ENCODE measurements around the gene PLEKHS1.
"Not testable (repeated sequence)": the region's sequence is repeated elsewhere in the genome, so short reads cannot be mapped to it uniquely, and the experiment has no call there.

The PLEKHS1 gene

DNA sequence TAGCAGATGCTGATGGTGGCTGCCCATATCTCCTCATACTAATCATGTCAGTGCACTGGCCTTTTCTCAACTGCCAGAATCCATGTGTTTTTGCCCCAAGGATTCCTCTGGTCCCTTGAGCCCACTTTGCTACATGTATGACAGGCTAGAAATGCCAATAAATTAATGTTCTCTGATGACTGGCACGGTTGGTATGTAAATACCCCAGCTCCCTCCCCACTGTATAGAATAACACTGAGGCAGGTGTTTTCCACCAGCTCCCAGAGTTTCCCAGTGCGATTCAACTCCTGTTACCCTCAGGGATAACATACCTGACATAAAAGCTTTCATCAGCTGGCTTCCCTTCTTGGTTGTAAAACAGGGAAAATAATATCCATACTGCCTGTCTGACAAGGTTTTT lies 9.0 kb upstream of the PLEKHS1 start:
- DNase-seq (ENCODE audit: low spot score), result no peak

DNA sequence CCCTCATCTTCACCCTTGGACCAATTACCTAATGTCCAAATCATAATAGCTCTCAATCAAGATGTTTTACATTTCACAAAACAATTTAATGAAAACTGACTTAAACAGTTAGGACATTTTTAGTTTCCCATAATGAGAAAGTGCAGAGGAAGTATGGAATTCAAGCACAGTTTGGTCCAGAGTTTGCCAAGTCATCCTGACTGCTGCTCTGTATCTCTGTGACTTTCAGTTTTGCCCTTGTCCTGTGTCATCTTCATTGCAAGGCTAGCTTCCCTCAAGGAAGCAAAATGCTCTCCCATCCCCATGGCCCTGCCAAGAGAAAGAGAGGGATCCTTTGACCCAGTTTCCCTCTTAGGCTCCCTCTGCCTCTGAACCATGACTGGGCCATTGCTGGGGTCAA lies 7.9 kb upstream of the PLEKHS1 start:
- no peak for DNase-seq (ENCODE audit: low spot score)

GRCh38 chr10:113745374-113745773 lies 6.1 kb upstream of the PLEKHS1 start:
- DNase-seq (ENCODE audit: low spot score), result no peak

- no peak for DNase-seq (ENCODE audit: low spot score)
Observed at GRCh38 chr10:113746217-113746957, 5.1 kb upstream of the PLEKHS1 start.

DNA sequence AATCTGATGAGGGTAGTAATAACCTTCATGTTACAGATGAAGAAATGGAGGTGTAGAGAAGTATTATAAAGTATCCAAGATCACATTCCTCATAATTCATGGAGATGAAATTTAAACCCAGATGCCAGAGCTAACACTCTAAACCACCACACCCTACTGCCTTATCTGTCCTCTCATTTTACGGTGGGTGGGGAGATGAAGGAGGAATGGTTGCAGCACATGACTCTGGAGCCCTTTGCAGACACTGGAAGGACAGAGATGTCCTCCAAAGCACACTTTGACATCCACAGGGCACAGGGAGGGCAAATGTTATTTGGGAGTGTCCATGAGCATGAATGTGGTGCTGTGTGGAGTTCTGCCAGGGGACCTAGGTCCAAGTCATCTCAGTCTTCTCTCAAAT lies 1.1 kb downstream of the PLEKHS1 start:
- no peak for DNase-seq (ENCODE audit: low spot score)

DNA sequence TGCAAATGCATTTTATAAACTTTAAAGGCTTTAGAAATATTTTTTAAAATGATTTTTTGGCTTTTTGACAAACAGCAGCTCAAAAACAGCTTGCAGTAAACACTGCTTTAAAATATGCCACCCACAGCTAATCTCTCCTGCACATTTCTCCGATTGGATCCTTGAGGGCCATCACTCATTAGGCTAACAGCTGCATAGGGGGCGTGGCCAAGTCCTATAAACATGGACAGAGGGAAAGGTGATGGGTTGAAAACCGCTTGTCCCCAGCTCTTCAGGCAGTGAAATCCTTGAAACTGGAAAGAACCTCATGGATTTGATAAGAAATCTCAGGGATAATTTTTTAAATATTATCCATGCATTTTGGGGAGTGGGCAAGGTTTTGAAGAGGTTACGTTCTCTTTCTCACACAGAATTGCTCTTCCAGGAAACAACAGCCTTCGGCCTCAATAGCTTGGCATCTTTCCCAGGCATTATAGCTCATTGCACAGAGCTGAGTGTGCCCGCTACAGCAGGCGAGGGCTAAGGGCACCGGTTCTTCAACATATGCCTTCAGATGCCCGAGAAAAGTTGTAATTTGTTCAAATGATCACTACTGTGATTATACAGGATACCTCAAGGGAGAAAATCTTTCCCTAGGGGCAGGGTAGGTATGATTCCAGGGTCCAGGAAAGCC lies 1.7 kb downstream of the PLEKHS1 start:
- DNase-seq (ENCODE audit: low spot score), result no peak

- no peak for DNase-seq (ENCODE audit: low spot score)
Observed at GRCh38 chr10:113754125-113754524, 2.6 kb downstream of the PLEKHS1 start.

DNA sequence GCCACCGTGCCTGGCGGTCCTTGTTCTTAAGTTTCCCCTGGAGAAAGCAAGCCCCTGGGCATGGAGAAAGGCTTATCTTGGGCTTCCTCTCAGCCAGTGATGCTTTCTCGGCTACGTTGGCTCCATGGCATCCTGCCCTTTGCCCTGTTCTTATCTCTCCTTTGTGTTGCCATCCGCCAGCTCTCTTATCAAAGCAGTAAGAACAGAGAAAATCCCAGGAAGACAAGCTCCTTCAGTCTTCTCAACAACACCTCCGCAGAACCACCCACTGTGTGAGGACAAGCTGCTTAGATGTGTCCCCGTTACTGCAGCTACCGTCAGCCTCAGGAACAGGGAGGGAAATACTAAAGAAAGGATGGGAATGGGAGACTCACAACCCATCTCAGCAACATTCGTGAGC lies 3.3 kb downstream of the PLEKHS1 start:
- DNase-seq (ENCODE audit: low spot score), result no peak

- no peak for DNase-seq (ENCODE audit: low spot score)
Observed at GRCh38 chr10:113756940-113757543, 5.6 kb downstream of the PLEKHS1 start.

DNA sequence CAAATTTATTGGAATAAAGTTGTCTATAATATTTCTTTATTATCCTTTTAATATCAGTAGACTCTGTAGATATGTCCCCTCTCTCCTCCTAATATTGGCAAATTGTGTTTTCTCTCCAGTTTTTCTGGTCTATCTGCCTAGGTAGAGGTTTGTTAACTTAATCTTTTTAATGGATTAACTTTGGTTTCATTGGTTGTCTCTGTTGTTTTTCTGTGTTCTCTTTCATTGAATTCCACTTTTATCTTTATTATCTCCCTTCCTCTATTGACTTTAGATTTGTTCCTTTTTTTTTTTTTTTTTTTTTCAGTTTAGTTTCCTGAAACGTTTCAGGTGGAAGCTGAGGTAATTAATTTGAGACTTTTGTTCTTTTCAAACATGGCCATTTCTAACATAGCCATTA lies 10.6 kb downstream of the PLEKHS1 start:
- no peak for DNase-seq (ENCODE audit: low spot score)

- no peak for DNase-seq (ENCODE audit: low spot score)
Observed at GRCh38 chr10:113764582-113764981, 13.1 kb downstream of the PLEKHS1 start.

DNA sequence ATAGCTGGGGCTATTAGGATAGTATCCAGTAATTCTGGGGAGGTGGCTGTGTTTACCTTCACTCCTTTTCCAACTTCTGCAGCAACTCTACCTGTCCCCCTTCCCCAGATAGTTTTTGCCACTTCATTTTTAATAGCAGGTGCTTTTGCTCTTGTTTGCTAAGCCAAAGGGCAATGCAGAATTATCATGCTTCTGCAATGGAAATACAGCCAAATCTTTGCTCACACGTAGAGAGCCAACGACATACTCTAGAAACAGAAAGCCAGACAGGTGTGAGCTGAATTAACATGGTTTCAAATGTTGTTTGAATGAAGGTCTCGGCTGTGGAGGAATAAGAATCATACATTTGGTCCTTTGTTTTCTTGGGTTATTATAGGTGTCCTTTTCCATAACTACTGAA lies 14.4 kb downstream of the PLEKHS1 start:
- DNase-seq (ENCODE audit: low spot score), result no peak

- no peak for DNase-seq (ENCODE audit: low spot score)
Observed at GRCh38 chr10:113767222-113767621, 15.7 kb downstream of the PLEKHS1 start.

- no peak for DNase-seq (ENCODE audit: low spot score)
Observed at GRCh38 chr10:113770346-113770745, 18.9 kb downstream of the PLEKHS1 start.

- not testable (repeated sequence) for DNase-seq (ENCODE audit: low spot score)
Observed at GRCh38 chr10:113771131-113771530, 19.6 kb downstream of the PLEKHS1 start.

DNA sequence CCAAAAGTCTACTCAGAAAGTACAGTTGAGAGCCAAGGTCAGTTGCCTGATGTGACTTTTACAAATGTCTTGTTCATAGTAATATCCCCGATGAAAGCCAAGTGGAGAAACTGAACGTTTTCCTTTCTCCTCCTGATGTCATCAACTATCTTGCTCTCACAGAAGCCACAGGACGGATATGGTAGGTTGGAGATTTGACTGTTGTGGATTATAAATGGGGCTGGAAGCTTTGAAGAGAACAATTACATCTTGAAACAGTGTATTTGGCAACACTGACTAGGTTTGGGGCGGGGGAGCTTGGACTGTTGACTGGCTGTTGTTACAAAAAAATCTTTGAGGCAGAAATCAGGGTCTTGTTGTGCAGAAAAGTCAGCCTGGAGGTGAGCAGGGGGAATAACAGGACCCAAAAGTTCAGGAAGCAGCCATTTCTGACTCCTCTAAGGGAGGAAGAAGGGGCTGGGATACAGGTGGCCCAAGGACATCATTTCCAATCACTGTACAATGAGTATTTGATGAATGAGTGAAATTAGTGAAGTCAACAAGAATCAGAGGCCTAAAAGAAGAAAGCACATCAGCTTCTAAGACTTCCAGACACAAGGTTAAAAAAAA lies 24.3 kb downstream of the PLEKHS1 start:
- DNase-seq (ENCODE audit: low spot score), result no peak

GRCh38 chr10:113776553-113776952 lies 25.1 kb downstream of the PLEKHS1 start:
- DNase-seq (ENCODE audit: low spot score), result no peak

DNA sequence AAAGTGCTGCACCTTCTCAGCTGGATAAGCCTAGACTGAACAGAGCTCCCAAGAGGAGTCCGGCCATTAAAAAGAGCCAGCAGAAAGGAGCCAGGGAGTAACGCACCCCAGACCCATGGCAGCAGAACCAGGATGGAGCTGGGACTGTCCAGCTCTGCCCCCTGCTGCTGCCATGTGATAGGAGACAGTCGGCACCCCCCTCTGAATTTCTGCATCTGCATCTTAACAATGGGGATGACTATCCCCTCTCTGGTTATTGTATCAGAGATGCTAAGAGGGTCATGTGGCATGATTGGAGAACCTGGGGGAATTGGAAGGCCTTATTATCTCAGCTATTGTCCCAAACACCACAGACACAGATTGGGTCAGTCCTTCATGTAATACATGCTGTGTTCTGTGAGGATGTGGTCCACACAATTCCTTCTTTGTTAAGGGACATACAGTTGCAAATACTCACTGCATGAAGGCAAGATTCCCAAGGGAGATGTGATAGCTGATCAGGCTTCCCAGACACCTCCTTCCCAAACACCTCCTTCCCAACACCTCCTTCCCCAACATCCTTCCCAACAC lies 29.3 kb downstream of the PLEKHS1 start:
- DNase-seq (ENCODE audit: low spot score), result no peak

GRCh38 chr10:113782367-113782766 lies 30.9 kb downstream of the PLEKHS1 start:
- DNase-seq (ENCODE audit: low spot score), result no peak

- DNase-seq (ENCODE audit: low spot score), result no peak
Observed at GRCh38 chr10:113782986-113783704, 31.7 kb downstream of the PLEKHS1 start.

DNA sequence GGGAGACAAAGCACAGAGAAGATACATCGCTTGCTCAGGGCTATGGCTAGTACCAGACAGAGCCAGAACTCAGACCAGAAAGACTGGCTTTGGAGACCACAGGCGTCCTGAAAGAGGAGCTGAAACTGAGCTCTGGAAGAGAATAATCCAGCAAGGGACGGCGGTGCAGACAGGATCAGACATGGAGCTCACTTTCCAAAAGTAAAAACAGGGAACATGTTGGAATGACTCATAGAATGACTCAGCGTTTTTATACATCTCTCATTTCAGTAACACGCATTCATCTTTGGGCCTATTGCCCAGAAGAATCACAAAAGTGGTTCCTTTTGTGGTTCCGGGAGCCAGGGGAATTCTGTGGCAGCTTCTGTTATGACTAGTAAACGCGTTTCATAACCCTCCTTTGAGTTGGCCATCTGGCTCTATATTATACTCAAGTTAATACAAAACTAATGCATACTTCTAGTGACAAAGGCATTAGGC lies 37.2 kb downstream of the PLEKHS1 start:
- peak; percentile 13 for DNase-seq (ENCODE audit: low spot score)

GRCh38 chr10:113791691-113792090 lies 40.2 kb downstream of the PLEKHS1 start:
- DNase-seq (ENCODE audit: low spot score), result no peak

Data from hematopoietic multipotent progenitor cell treated with erythropoietin and hydrocortisone succinate and interleukin-3 and kit ligand, for 17 days (in vitro differentiated cells).